Hypothalamus (tissue), 51 donors: Measurements from ENCODE around the gene CHRNA7.
"Not testable (repeated sequence)": the region's sequence is repeated elsewhere in the genome, so short reads cannot be mapped to it uniquely, and the experiment has no call there.

Source experiments
- DNase-seq, 51 donors: peaks; one replicate each; lab custom pipeline; 2025; lab: John Stamatoyannopoulos, UW

CHRNA7 gene

DNA sequence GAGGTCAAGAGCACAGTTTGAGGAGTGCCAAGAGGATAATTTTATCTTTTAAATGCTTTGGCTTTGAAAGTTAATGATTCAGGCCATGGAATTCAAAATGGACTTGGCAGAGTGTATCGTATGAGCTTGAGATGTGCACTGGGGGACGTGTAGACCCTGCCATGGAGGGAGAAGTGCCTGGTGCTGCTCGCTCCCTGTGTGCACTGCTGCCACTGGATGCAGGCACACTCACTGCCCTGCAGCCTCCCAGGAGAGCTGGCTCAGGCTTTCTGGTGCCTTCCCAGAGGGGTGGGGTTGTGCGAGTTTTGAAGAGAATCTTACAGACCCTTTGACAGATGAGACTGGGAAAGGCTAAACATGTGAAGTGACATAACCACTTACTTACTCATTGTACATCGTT lies 135.5 kb downstream of the CHRNA7 start:
- not testable (repeated sequence) for DNase-seq

DNA sequence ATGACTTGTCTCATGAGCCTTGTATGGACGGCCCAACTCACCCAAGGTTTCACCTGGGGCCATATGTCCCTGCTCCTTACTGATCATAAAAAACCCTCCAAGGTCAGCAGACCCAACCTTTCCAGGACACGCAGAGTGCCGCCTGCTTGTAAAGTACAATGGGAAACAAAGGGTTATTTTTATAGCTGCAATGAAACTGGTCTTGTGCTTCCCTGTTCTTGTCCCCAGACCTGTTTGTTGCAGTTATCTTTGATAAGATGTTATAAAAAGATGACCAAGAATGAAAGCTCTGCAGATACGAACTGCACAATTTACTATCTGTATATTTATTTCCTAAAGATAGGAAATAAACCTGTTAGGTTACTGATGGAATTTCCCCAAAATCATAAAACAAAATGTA lies 136.0 kb downstream of the CHRNA7 start:
- not testable (repeated sequence) for DNase-seq

DNA sequence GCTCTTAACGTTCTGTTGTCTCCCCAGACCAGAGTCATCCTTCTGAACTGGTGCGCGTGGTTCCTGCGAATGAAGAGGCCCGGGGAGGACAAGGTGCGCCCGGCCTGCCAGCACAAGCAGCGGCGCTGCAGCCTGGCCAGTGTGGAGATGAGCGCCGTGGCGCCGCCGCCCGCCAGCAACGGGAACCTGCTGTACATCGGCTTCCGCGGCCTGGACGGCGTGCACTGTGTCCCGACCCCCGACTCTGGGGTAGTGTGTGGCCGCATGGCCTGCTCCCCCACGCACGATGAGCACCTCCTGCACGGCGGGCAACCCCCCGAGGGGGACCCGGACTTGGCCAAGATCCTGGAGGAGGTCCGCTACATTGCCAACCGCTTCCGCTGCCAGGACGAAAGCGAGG lies 137.6 kb downstream of the CHRNA7 start:
- DNase-seq, result not testable (repeated sequence)

DNA sequence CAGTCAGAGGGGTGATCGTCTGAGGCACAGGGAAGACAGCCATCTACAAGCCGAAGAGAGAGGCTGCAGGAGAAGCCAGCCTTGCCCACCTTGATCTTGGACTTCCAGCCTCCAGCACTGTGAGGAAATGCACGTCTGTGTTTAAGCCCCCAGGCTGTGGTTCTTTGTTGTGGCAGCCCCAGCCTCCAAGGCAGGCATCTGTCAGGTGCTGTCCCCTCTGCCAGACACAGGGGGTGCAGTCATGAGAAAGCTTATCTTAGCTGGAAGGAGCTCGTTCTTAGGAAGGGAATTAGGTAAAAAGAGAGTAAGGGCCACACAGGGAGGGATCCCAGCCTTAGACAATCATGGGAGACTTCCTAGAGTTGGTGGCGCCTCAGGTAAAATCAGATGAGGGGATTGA lies 150.3 kb downstream of the CHRNA7 start:
- not testable (repeated sequence) for DNase-seq

DNA sequence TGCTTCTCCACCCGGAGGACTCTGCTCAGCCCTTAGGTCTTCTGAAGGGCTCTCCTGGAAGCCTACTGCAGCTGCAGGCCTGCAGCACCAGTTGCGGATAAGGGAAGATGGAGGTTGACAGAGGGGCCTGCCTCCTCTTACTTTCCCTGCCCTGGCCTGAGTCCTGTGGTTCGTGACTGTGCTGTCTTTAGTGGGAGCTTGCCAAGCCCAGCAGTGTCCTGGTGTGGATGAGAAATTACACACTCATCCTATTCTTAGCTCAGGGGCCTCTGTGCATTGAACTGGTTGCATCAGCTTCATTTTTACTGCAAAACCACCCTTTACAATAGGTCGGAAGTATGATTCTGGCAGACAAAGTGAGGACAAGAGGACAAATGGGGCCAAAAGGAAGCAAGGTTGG lies 163.5 kb downstream of the CHRNA7 start:
- not testable (repeated sequence) for DNase-seq

DNA sequence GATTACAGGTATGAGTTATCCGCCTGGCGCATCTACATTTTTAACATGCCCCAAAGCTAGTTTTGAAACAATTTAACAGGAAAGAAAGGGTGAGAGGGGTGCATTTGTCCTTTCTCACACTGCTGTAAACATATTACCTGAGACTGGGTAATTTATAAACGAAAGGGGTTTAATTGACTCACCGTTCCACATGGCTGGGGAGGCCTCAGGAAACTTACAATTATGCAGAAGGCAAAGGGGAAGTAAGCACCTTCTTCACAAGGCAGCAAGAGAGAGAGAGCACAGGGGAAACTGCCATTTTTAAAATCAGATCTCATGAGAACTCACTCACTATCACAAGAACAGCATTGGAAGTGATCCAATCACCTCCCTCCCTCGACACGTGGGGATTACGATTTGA lies 165.9 kb downstream of the CHRNA7 start:
- DNase-seq, result not testable (repeated sequence)

DNA sequence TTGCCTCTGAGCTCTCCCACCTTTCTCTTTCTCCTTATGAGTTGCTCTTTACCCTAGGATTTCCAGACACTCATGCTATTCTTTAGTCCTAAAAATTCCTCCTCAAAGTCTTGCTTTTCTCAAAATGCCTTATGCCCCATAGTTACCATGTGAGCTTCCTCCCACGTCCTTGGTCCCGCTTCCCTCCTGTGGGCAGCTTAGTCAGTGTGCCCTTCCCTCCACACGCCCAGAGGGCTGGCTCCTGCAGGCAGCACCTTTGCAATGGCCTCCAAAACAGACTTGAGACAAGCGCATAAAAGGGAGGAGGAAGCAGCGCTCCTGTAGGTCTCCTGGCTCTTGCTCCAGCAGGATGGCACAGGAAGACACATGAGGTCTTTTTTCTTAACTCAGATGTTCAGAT lies 168.6 kb downstream of the CHRNA7 start:
- not testable (repeated sequence) for DNase-seq

DNA sequence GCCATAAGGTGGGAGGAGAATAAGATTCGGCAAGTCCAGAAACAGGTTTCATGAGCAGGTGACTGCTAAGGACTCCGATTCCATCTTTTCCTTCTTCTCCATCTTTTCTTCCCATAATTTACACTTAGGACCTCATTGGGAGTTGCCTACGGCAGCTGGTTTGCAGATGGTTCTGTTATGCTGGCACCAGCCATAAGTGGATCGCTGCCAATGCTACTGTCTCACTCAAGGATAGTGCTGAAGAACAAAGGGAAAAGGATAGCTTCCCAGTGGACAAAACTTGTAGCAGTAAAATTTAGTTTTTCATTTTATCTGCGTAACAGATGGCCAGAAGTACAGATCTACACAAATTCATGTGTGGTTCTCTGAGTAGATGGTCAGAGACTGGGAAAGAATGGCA lies 178.8 kb downstream of the CHRNA7 start:
- not testable (repeated sequence) for DNase-seq

DNA sequence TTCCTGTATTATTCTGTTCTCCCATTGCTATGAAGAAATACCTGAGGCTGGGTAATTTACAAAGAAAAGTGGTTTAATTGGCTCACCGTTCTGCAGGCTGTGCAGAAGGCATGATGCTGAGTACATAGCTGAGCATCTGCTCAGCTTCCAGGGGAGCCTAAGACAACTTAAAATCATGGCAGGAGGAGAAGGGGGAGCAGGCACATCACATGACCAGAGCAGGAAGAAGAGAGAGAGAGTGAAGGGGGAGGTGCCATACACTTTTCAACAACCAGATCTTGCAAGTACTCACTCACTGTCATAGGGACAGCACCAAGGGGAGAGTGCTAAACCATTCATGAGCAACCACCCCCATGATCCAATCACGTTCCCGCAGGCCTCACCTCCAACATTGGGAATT lies 188.4 kb downstream of the CHRNA7 start:
- DNase-seq, result no peak
